ENCODE data around the gene DOCK2. TPM values are rescaled to one million over a fixed set of nuclear protein-coding genes. Genes with fewer than 3 reads are reported as not detected.

The DOCK2 gene
- total and polyA plus RNA-seq, 2 of the 8 experiments (the other 6 are each of a cell fraction or from before 2014, with no cell fraction given), result 3.9 to 5.7 TPM

DNA sequence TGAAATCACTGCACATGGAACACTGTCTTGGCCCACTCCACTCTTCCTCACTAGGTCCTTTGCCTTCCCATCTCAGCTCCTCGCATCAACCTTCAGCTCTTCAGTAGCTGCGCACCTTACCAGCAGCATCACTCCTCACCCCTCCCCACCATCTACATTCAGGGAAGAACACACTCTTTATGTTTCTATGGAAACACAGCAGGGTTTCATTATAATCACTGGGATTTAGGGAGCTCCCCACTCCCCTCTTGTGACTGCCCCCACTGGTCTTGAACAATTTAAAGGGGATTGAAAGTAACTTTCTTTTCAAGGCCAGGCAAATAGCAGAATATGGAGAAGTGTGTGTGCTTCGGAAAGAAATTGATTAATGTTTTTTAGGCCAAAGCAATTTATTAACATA is 232.0 kb downstream of the DOCK2 start:
- no peaks in the 10 kb centered on the region for H3K79me2 ChIP-seq (ENCODE audit: control insufficient read depth in 1 of 2, insufficient read depth in 2 of 2, low read length in 2 of 2)
- POLR2A ChIA-PET (ENCODE audit: partially characterized antibody), result no interaction called here
- no peak for TF ChIP-seq SIX5 (IDR thresholded peaks at IDR 0.05; ENCODE audit: low read depth, low read length)
- TF ChIP-seq, protein P1, sequence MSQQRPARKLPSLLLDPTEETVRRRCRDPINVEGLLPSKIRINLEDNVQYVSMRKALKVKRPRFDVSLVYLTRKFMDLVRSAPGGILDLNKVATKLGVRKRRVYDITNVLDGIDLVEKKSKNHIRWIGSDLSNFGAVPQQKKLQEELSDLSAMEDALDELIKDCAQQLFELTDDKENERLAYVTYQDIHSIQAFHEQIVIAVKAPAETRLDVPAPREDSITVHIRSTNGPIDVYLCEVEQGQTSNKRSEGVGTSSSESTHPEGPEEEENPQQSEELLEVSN (IDR thresholded peaks at IDR 0.05), result no peak
- H2BK120ac ChIP-seq (replicated peaks; ENCODE audit: low read depth, low read length), result no peak overlapping the region
- H3K14ac ChIP-seq (ENCODE audit: insufficient read length), result no peak overlapping the region
- H3K79me1 ChIP-seq (ENCODE audit: low read depth, low read length), result no peaks in the 10 kb centered on the region
- no peak overlapping the region for H3K9ac ChIP-seq (replicated peaks in 1 of 4; ENCODE audit: extremely low read depth in 1 of 4, low read depth in 3 of 4, low read length in 3 of 4)
- H2BK12ac ChIP-seq (ENCODE audit: low read depth, low read length), result no peak overlapping the region
- H3K23me2 ChIP-seq (ENCODE audit: low read depth, low read length), result no peaks in the 10 kb centered on the region
- H2AK5ac ChIP-seq (ENCODE audit: low read depth, low read length), result no peak overlapping the region
- H3K4me3 ChIP-seq (ENCODE audit: extremely low read depth in 1 of 4, insufficient read depth in 2 of 4, low read depth in 3 of 4, low read length in 4 of 4), result no peak overlapping the region
- no peak overlapping the region for H4K8ac ChIP-seq (ENCODE audit: extremely low read depth, insufficient read depth, low read length)
- no peak overlapping the region for H3K4ac ChIP-seq (replicated peaks; ENCODE audit: insufficient read length, low read depth, low read length)
- WGBS, 2 experiments (ENCODE audit: extremely low coverage in 1 of 2, insufficient coverage in 1 of 2, insufficient read length in 1 of 2, insufficient replicate concordance in 2 of 2, low coverage in 1 of 2, low lambda C conversion rate in 2 of 2, missing lambda C conversion rate in 1 of 2), result 91% methylated on average over 3 of the region's 3 CpGs; no CpG with 5 or more reads in 1 of the 2 experiments
- H3K23ac ChIP-seq (ENCODE audit: insufficient read length), result no peak overlapping the region
- H3K36me3 ChIP-seq (ENCODE audit: control insufficient read depth in 2 of 4, insufficient read depth in 4 of 4, low read length in 3 of 4), result no peaks in the 10 kb centered on the region
- H3K4me1 ChIP-seq (replicated peaks in 1 of 4; ENCODE audit: control insufficient read depth in 3 of 4, insufficient read depth in 4 of 4, low read length in 3 of 4), result peaks cover 0 to 5% (median 3%) of the 10 kb centered on the region in 4 experiments; a peak in 5 of 7 replicates
- no peaks in the 10 kb centered on the region for H4K20me1 ChIP-seq (replicated peaks in 1 of 2; ENCODE audit: control insufficient read depth in 1 of 2, insufficient read depth in 2 of 2, low read length in 2 of 2)
- no peaks in the 10 kb centered on the region for H3K9me3 ChIP-seq (ENCODE audit: insufficient read depth in 2 of 2, low read depth in 1 of 2, low read length in 1 of 2)
- H3K56ac ChIP-seq (replicated peaks; ENCODE audit: insufficient read length, low read depth, low read length), result no peak overlapping the region
- no peak overlapping the region for H4K5ac ChIP-seq (ENCODE audit: insufficient read length, low read depth, low read length)
- DNase-seq (ENCODE audit: low read depth in 1 of 2, low spot score in 2 of 2) (no peak), FAIRE-seq (no peak)
- CTCF ChIA-PET (ENCODE audit: partially characterized antibody), result interaction anchor here (0.6 to 1.6 kb wide), 4 partner anchors 18 to 725 kb away, joined by 3 to 5 read pairs (median 4); partner anchors contain the start of gene INSYN2B
- no peak overlapping the region for H2BK20ac ChIP-seq (ENCODE audit: low read length)
- H2BK15ac ChIP-seq (ENCODE audit: low read length), result no peak overlapping the region
- no peak overlapping the region; the same call in 1 of the 2 replicates for H2BK5ac ChIP-seq (ENCODE audit: low read depth, low read length)
- H4K91ac ChIP-seq (replicated peaks; ENCODE audit: insufficient read length, low read length), result no peak overlapping the region
- H3K27ac ChIP-seq (ENCODE audit: low read depth, low read length), result no peak overlapping the region
- peak overlapping the region in 1 of 2 experiments; percentile 12; a peak in 1 of 4 replicates for H3K4me2 ChIP-seq (ENCODE audit: insufficient read depth in 1 of 2, low read depth in 2 of 2, low read length in 2 of 2)
- H3K18ac ChIP-seq (ENCODE audit: extremely low read depth, low read length), result no peak overlapping the region
- H3K27me3 ChIP-seq (replicated peaks in 1 of 4; ENCODE audit: control insufficient read depth in 3 of 4, extremely low read depth in 1 of 4, insufficient read depth in 3 of 4, low read length in 3 of 4), result peaks cover 0 to 2% (median 0%) of the 10 kb centered on the region in 4 experiments; a peak in 1 of 7 replicates
- H2AFZ ChIP-seq (ENCODE audit: low read length), result no peak overlapping the region
